NT2/D1 (cell line): ENCODE measurements around the gene ANKFN1.

ENCODE experiments used
- SUZ12 ChIP-seq: IDR thresholded peaks from 2 replicates; pipeline ENCODE4 v1.6.1; 2011; ENCODE audit not compliant: insufficient read length, insufficient read depth; ENCODE audit errors: extremely low read depth
- YY1 ChIP-seq: IDR thresholded peaks from 2 replicates; pipeline ENCODE4 v1.6.1; 2011; ENCODE audit not compliant: insufficient read length, insufficient read depth
- ZNF274 ChIP-seq: IDR thresholded peaks from 2 replicates; pipeline ENCODE4 v1.6.1; 2011; ENCODE audit warnings: mild to moderate bottlenecking, low read depth, low read length

DNA sequence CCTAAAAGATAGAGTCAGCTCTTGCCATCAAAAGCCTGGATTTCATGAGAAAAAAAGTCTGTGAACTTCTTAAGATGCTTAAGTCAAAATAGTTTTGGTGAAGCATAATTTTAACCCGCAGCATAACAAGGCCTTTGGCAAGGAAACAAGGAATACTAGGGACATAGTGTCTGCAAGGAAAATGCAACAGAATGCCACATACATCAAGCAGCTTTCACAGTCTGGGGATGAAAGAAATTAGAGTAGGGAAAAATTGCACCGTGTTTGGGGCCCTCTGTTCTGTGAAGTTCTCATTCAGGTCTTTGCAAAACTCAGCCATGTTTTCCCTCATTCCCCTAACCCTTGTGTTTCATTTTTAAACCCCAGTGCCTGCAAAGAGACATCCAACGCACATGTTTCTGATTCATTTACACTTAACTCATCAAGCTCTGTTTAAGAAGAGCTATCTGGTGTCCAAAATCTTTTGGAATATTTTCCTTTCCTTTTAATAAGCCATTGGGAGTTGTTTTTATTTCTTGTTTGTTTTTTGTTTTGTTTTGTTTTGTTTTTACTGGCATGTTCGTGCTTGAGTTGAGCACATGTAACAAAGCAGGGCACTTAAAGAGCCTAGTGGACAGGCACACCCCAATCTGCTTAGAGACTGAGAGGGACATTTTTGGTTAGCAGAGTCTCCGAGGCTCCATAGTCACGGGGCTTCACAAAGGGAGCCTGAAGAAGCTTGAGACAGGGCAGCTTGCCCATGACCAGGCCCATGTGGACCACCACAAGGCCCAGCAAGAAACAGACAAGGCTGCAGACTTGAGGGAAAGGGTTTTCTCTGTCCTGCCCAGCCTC lies 116.5 kb downstream of the ANKFN1 start:
- TF ChIP-seq SUZ12 (no peak), YY1 (no peak), ZNF274 (no peak)
